ENCODE results near the gene VRK2.

DNA sequence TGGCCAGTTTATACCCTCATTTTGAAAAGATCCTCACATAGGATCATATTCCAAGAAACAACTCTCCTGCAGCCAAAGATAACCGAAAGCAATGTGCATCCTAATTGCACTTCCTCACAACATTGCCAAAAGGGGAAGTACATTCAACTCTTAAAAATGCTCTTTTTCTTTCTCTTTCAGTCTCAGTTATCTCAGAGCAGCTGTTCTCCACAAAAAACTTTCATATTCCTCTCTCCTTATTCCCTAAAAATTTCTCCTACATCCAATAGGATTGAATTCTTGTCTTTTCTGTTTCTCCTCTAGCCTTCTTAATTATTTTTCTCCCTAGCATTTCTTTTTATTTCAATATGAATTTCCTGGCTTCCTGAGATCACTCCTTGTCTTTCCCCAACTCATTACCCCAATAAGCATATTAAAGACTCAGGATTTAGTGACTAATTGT, 7.4 kb upstream of the VRK2 start:
- TF ChIP-seq, protein P1, sequence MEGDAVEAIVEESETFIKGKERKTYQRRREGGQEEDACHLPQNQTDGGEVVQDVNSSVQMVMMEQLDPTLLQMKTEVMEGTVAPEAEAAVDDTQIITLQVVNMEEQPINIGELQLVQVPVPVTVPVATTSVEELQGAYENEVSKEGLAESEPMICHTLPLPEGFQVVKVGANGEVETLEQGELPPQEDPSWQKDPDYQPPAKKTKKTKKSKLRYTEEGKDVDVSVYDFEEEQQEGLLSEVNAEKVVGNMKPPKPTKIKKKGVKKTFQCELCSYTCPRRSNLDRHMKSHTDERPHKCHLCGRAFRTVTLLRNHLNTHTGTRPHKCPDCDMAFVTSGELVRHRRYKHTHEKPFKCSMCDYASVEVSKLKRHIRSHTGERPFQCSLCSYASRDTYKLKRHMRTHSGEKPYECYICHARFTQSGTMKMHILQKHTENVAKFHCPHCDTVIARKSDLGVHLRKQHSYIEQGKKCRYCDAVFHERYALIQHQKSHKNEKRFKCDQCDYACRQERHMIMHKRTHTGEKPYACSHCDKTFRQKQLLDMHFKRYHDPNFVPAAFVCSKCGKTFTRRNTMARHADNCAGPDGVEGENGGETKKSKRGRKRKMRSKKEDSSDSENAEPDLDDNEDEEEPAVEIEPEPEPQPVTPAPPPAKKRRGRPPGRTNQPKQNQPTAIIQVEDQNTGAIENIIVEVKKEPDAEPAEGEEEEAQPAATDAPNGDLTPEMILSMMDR (IDR thresholded peaks at IDR 0.05): no peak
- TF ChIP-seq, protein P2, sequence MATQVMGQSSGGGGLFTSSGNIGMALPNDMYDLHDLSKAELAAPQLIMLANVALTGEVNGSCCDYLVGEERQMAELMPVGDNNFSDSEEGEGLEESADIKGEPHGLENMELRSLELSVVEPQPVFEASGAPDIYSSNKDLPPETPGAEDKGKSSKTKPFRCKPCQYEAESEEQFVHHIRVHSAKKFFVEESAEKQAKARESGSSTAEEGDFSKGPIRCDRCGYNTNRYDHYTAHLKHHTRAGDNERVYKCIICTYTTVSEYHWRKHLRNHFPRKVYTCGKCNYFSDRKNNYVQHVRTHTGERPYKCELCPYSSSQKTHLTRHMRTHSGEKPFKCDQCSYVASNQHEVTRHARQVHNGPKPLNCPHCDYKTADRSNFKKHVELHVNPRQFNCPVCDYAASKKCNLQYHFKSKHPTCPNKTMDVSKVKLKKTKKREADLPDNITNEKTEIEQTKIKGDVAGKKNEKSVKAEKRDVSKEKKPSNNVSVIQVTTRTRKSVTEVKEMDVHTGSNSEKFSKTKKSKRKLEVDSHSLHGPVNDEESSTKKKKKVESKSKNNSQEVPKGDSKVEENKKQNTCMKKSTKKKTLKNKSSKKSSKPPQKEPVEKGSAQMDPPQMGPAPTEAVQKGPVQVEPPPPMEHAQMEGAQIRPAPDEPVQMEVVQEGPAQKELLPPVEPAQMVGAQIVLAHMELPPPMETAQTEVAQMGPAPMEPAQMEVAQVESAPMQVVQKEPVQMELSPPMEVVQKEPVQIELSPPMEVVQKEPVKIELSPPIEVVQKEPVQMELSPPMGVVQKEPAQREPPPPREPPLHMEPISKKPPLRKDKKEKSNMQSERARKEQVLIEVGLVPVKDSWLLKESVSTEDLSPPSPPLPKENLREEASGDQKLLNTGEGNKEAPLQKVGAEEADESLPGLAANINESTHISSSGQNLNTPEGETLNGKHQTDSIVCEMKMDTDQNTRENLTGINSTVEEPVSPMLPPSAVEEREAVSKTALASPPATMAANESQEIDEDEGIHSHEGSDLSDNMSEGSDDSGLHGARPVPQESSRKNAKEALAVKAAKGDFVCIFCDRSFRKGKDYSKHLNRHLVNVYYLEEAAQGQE (IDR thresholded peaks at IDR 0.05; ENCODE audit: insufficient read depth in 1 of 2, low read depth in 2 of 2, low read length in 1 of 2): no peak
